ENCODE data around the gene NDE1. TPM values are rescaled to one million over a fixed set of nuclear protein-coding genes. Genes with fewer than 3 reads are reported as not detected.

Gene NDE1
- total and polyA plus RNA-seq, 9 of the 15 experiments (the other 6 are each of a cell fraction or from before 2014, with no cell fraction given), result 3.1 to 59.9 (median 30.0) TPM

GRCh38 chr16:15605839-15606517, 44.1 kb upstream of the NDE1 start:
- DNase-seq (ENCODE audit: extremely low read depth in 1 of 4, low spot score in 3 of 4), result no peak
- Histone ChIP-seq H3K4me1 (replicated peaks in 1 of 2; ENCODE audit: control insufficient read depth in 2 of 2, insufficient read depth in 2 of 2, low read length in 2 of 2) (no peaks in the 10 kb centered on the region; a peak in 3 of 5 replicates), H3K27me3 (ENCODE audit: control insufficient read depth in 2 of 2, insufficient read depth in 2 of 2, low read length in 2 of 2) (no peaks in the 10 kb centered on the region), H3K4me3 (no peak overlapping the region), H4K20me1 (replicated peaks; ENCODE audit: control insufficient read depth, insufficient read depth, low read length) (no peaks in the 10 kb centered on the region), H3K36me3 (ENCODE audit: control insufficient read depth, insufficient read depth, low read length) (peaks cover 68% of the 10 kb centered on the region), H3K9me1 (ENCODE audit: control insufficient read depth, insufficient read depth, low read length) (peaks cover 7% of the 10 kb centered on the region), H3K4me2 (ENCODE audit: insufficient read depth, low read length) (no peak overlapping the region), H3K27ac (ENCODE audit: extremely low read depth, low read depth, low read length) (no peak overlapping the region), H2AFZ (ENCODE audit: low read depth, low read length) (no peak overlapping the region), H3K79me2 (ENCODE audit: control insufficient read depth, insufficient read depth, low read length) (no peaks in the 10 kb centered on the region), H3K9ac (ENCODE audit: insufficient read depth in 1 of 2, low read depth in 2 of 2, low read length in 2 of 2) (peak overlapping the region in 1 of 2 experiments; percentile 38; a peak in 1 of 4 replicates), H3K9me3 (replicated peaks; ENCODE audit: control insufficient read depth, insufficient read depth, low read depth, low read length) (no peaks in the 10 kb centered on the region)
- no peak for TF ChIP-seq ZNF165 (CRISPR knock-in tag; IDR thresholded peaks at IDR 0.05; ENCODE audit: borderline replicate concordance)
- peak; percentile 50 for TF ChIP-seq MEIS2 (IDR thresholded peaks at IDR 0.05; ENCODE audit: partially characterized antibody)
- TF ChIP-seq L3MBTL2 (IDR thresholded peaks at IDR 0.05), result no peak
- TF ChIP-seq KHSRP (IDR thresholded peaks at IDR 0.05), result no peak
- no peak for TF ChIP-seq RBM34 (IDR thresholded peaks at IDR 0.05; ENCODE audit: borderline replicate concordance, insufficient read depth, low read length)
- TF ChIP-seq ZNF134 (CRISPR knock-in tag; conservative IDR thresholded peaks at IDR 0.05), result no peak
- TF ChIP-seq, protein P1, sequence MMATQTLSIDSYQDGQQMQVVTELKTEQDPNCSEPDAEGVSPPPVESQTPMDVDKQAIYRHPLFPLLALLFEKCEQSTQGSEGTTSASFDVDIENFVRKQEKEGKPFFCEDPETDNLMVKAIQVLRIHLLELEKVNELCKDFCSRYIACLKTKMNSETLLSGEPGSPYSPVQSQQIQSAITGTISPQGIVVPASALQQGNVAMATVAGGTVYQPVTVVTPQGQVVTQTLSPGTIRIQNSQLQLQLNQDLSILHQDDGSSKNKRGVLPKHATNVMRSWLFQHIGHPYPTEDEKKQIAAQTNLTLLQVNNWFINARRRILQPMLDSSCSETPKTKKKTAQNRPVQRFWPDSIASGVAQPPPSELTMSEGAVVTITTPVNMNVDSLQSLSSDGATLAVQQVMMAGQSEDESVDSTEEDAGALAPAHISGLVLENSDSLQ (IDR thresholded peaks at IDR 0.05), result peak; percentile 55
- ChIA-PET CTCF (ENCODE audit: low intra/inter-chr PET ratio) (no interaction called here), POLR2A (interaction anchor here (0.6 to 1.9 kb wide), 4 partner anchors 9 to 59 kb away, joined by 3 to 6 read pairs (median 4); no protein-coding TSS in a partner anchor)
- no TSS peak for BruUV-seq (replicated peaks)
- ATAC-seq, result no peak
- intact Hi-C loops (cut with micrococcal nuclease) (no loop called here), in situ Hi-C loops (cut with MboI) (no loop called here)
- 86% methylated on average over 13 of the region's 13 CpGs for WGBS (ENCODE audit: insufficient coverage, low coverage, missing lambda C conversion rate)
- FAIRE-seq, result no peak
